SU-DHL-6 (cell line): ENCODE results near the gene ACACB.

ENCODE experiments used
- H2AFZ ChIP-seq: fragments of 200-600 bp; sonication (generic); 2 replicates; pipeline ENCODE4 v1.6.1; 2014; ENCODE audit warnings: low read depth, mild to moderate bottlenecking, moderate library complexity, mixed read lengths, antibody characterized with exemption, low read length; ENCODE audit not compliant: severe bottlenecking
- H3F3A ChIP-seq: fragments of 200-600 bp; shearing (Covaris generic); 2 replicates; pipeline ENCODE4 v1.6.0; 2016; ENCODE audit warnings: antibody characterized with exemption, mild to moderate bottlenecking; ENCODE audit not compliant: insufficient read depth
- H3K27ac ChIP-seq: fragments of 200-600 bp; sonication (generic); 2 replicates; pipeline ENCODE4 v1.5.1; 2016; ENCODE audit warnings: low read depth, mild to moderate bottlenecking, low read length, moderate library complexity, mixed read lengths
- H3K27me3 ChIP-seq: fragments of 200-600 bp; sonication (generic), shearing (Covaris generic); 2 replicates; pipeline ENCODE4 v1.6.0; 2014; ENCODE audit warnings: mild to moderate bottlenecking, low read length
- H3K36me3 ChIP-seq: fragments of 200-600 bp; sonication (generic); 2 replicates; pipeline ENCODE4 v1.6.1; 2014; ENCODE audit warnings: mild to moderate bottlenecking, low read length, mixed read lengths
- H3K4me2 ChIP-seq: fragments of 300-600, 200-600 bp; shearing (Covaris generic), sonication (generic); 2 replicates; pipeline ENCODE4 v1.6.0; 2014; ENCODE audit warnings: low read length, low read depth, mild to moderate bottlenecking; ENCODE audit not compliant: poor library complexity, severe bottlenecking
- H3K4me3 ChIP-seq: fragments of 200-600 bp; sonication (generic); 2 replicates; pipeline ENCODE4 v1.5.1; 2014; ENCODE audit warnings: antibody characterized with exemption, low read length, mild to moderate bottlenecking, mixed read lengths; ENCODE audit not compliant: insufficient read depth, poor library complexity, severe bottlenecking
- H3K79me2 ChIP-seq: fragments of 200-600 bp; sonication (generic); 2 replicates; pipeline ENCODE4 v1.6.1; 2014; ENCODE audit warnings: mild to moderate bottlenecking, low read length, moderate library complexity; ENCODE audit not compliant: insufficient read depth
- H3K9ac ChIP-seq: fragments of 200-600 bp; sonication (generic); 2 replicates; pipeline ENCODE4 v1.7.0; 2014; ENCODE audit warnings: mild to moderate bottlenecking, low read length
- H3K9me2 ChIP-seq: fragments of 200-600 bp; sonication (generic); replicated peaks from 2 replicates; pipeline ENCODE4 v1.6.1; 2014; ENCODE audit warnings: low read length; ENCODE audit not compliant: insufficient read depth
- H3K9me3 ChIP-seq: fragments of 200-600 bp; sonication (generic); 2 replicates; pipeline ENCODE4 v1.6.1; 2014; ENCODE audit warnings: low read length, mixed read lengths; ENCODE audit not compliant: insufficient read depth
- H4K20me1 ChIP-seq: fragments of 200-600 bp; sonication (generic); 2 replicates; pipeline ENCODE4 v1.6.1; 2014; ENCODE audit warnings: low read depth, mild to moderate bottlenecking, antibody characterized with exemption, low read length, moderate library complexity, mixed read lengths
- CTCF ChIP-seq: fragments of 200-600 bp; sonication (generic); IDR thresholded peaks from one replicate; pipeline ENCODE4 v1.5.1; 2017; ENCODE audit warnings: antibody characterized with exemption, mild to moderate bottlenecking, low read length, moderate library complexity; ENCODE audit not compliant: insufficient read depth, poor library complexity, severe bottlenecking
- EZH2phosphoT487 ChIP-seq: fragments of 200-600 bp; sonication (generic), shearing (Covaris generic); conservative IDR thresholded peaks from 2 replicates; pipeline ENCODE4 v1.6.1; 2018; ENCODE audit warnings: mild to moderate bottlenecking, antibody characterized with exemption, low read length, moderate library complexity, mixed read lengths

ACACB gene

DNA sequence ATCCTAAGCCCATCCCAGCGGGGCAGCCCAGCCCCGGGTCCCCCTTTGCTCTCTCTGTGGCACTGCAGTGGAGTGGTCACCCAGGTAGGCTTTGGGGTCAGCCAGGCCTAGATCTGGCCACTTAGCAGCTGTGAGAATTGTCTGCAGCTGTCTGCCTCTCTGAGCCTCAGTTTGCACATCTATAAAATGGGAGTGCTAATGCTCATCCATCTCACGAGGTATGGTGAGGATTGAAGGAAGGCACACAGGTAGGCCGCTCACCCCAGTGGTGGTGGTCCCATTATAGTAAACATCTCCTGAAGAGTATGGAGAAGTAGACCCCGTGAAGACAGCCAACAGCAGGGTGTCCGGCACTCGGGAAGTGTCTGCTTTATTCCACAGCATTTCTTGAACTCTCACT is 183.5 kb downstream of the ACACB start:
- H4K20me1 ChIP-seq: no peaks in the 10 kb centered on the region
- H3K79me2 ChIP-seq: no peaks in the 10 kb centered on the region
- no peaks in the 10 kb centered on the region for H3K36me3 ChIP-seq
- no peaks in the 10 kb centered on the region for H3K27me3 ChIP-seq
- H3K9ac ChIP-seq: no peak overlapping the region
- no peak for TF ChIP-seq CTCF
- no peak for TF ChIP-seq EZH2phosphoT487
- no peaks in the 10 kb centered on the region for H3K9me2 ChIP-seq
- no peak overlapping the region for H2AFZ ChIP-seq
- H3F3A ChIP-seq: no peaks in the 10 kb centered on the region
- H3K9me3 ChIP-seq: no peaks in the 10 kb centered on the region
- no peak overlapping the region for H3K4me2 ChIP-seq
- no peak overlapping the region for H3K4me3 ChIP-seq
- H3K27ac ChIP-seq: no peak overlapping the region

- Histone ChIP-seq H3K27ac (no peak overlapping the region), H3K4me3 (no peak overlapping the region), H4K20me1 (no peaks in the 10 kb centered on the region), H3K9ac (no peak overlapping the region), H3F3A (no peaks in the 10 kb centered on the region), H3K9me3 (no peaks in the 10 kb centered on the region), H3K27me3 (no peaks in the 10 kb centered on the region), H3K9me2 (no peaks in the 10 kb centered on the region), H3K79me2 (no peaks in the 10 kb centered on the region), H3K36me3 (no peaks in the 10 kb centered on the region), H3K4me2 (no peak overlapping the region), H2AFZ (no peak overlapping the region)
- TF ChIP-seq CTCF (no peak), EZH2phosphoT487 (no peak)
Observed at GRCh38 chr12:109301643-109302168, 185.3 kb downstream of the ACACB start.

DNA sequence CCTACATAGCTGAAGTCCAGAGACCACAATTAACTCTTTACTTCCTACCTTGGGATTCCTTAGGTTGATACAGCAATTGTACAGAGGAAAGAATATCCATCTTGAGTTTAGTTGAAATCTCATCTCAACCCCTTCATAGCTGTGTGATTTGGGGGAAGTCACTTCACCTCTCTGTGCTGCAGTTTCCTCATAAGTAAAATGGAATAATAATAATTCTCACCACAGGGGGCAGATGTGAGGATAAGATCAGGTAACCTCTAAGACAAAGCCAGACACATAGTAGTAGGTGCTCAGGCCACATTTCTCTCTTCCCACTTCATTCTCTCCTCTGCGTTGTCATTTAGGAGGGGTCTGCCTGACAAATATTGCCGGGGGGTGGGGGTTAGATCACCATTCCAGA is 186.0 kb downstream of the ACACB start:
- Histone ChIP-seq H3F3A (no peaks in the 10 kb centered on the region), H3K9me3 (no peaks in the 10 kb centered on the region), H3K4me2 (no peak overlapping the region), H2AFZ (no peak overlapping the region), H4K20me1 (no peaks in the 10 kb centered on the region), H3K79me2 (no peaks in the 10 kb centered on the region), H3K9ac (no peak overlapping the region), H3K4me3 (no peak overlapping the region), H3K27ac (no peak overlapping the region), H3K9me2 (no peaks in the 10 kb centered on the region), H3K27me3 (no peaks in the 10 kb centered on the region), H3K36me3 (no peaks in the 10 kb centered on the region)
- no peak for TF ChIP-seq EZH2phosphoT487
- TF ChIP-seq CTCF: peak; percentile 32
